Lower leg skin (tissue), 4 donors: Measurements from ENCODE around the gene MCM10. TPM values are rescaled to one million over a fixed set of nuclear protein-coding genes. Genes with fewer than 3 reads are reported as not detected.

Experiments used
- DNase-seq, 2 donors: peaks; one replicate each; pipeline ENCODE4 v3.0.0-alpha.2; 2019; ENCODE audit warnings: low spot score in 2 of 2
- H3K4me3 ChIP-seq: fragments of 200-600 bp; sonication (generic); 2 replicates; pipeline ENCODE4 v1.5.1; 2017; ENCODE audit warnings: mild to moderate bottlenecking, low read depth; ENCODE audit not compliant: poor library complexity, severe bottlenecking
- POLR2A ChIP-seq, 2 donors: fragments of 450-650 bp; IDR thresholded peaks; one replicate each; pipeline ENCODE4 v1.6.1; 2016 to 2017; ENCODE audit warnings: antibody characterized with exemption in 2 of 2, mild to moderate bottlenecking in 1 of 2, moderate library complexity in 1 of 2
- WGBS, 2 donors: methylation state at CpG; one replicate each; pipeline ENCODE4 v1.1.5; 2018; 5-methylcytosine and 5-hydroxymethylcytosine counted together
- intact Hi-C: fragments of 100-400 bp; cut with DNase I; formaldehyde crosslinking; loops from one replicate; pipeline ENCODE4 v1.15.0; 2023; ENCODE audit warnings: low total_unique reads
- total RNA-seq, 4 donors: library from RNA; depleted of rRNA; stranded (reverse); fragments of >200 nt; gene quantifications; one replicate each; pipeline ENCODE4 v1.1.0, GENCODE V29; 2016
- TF ChIP-seq, protein P1 (sequence below), 3 donors: fragments of 450-650 bp; IDR thresholded peaks; one replicate each; pipeline ENCODE4 v1.5.1; 2016; ENCODE audit warnings: antibody characterized with exemption in 3 of 3, mild to moderate bottlenecking in 3 of 3, moderate library complexity in 2 of 3

MCM10 gene
- total RNA-seq, 4 donors from 2014 or later, result 0.08 to 1.5 (median 0.38) TPM

DNA sequence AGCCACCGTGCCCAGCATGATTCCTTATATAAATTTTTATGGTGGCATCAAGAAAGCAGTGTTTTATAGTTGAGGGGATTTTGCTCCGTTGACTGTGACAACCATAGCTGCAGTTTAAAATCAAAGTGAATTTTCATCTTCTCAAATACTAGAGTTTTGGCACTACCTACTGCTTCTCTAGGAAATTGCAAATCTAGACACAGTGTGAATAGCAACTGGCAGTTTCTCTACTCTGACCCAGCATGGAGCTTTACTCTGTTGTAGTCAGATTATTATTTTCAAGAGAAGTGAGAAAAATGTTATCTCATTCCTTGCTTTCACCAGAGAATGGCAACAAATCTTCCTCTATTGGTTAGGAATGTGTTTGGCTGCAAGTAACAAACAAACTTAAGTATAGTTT, 22.9 kb downstream of the MCM10 start:
- no peak overlapping the region for H3K4me3 ChIP-seq
- DNase-seq, result no peak
- WGBS, 2 donors, result 65 to 89% methylated on average over 2 of the region's 2 CpGs
- intact Hi-C loops, result no loop called here
- TF ChIP-seq POLR2A (IDR thresholded peaks at IDR 0.05), result no peak
- TF ChIP-seq, protein P1, sequence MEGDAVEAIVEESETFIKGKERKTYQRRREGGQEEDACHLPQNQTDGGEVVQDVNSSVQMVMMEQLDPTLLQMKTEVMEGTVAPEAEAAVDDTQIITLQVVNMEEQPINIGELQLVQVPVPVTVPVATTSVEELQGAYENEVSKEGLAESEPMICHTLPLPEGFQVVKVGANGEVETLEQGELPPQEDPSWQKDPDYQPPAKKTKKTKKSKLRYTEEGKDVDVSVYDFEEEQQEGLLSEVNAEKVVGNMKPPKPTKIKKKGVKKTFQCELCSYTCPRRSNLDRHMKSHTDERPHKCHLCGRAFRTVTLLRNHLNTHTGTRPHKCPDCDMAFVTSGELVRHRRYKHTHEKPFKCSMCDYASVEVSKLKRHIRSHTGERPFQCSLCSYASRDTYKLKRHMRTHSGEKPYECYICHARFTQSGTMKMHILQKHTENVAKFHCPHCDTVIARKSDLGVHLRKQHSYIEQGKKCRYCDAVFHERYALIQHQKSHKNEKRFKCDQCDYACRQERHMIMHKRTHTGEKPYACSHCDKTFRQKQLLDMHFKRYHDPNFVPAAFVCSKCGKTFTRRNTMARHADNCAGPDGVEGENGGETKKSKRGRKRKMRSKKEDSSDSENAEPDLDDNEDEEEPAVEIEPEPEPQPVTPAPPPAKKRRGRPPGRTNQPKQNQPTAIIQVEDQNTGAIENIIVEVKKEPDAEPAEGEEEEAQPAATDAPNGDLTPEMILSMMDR (IDR thresholded peaks at IDR 0.05), result no peak

GRCh38 chr10:13184730-13185514, 23.6 kb downstream of the MCM10 start:
- DNase-seq, result no peak
- no peak for TF ChIP-seq POLR2A (IDR thresholded peaks at IDR 0.05)
- TF ChIP-seq, protein P1 (IDR thresholded peaks at IDR 0.05), result no peak
- H3K4me3 ChIP-seq, result no peak overlapping the region
- WGBS, 2 donors, result 83 to 84% methylated on average over 5 of the region's 5 CpGs
- intact Hi-C loops, result no loop called here

GRCh38 chr10:13187135-13187534, 25.8 kb downstream of the MCM10 start:
- WGBS, 2 donors, result 97% methylated on average over 3 of the region's 3 CpGs

DNA sequence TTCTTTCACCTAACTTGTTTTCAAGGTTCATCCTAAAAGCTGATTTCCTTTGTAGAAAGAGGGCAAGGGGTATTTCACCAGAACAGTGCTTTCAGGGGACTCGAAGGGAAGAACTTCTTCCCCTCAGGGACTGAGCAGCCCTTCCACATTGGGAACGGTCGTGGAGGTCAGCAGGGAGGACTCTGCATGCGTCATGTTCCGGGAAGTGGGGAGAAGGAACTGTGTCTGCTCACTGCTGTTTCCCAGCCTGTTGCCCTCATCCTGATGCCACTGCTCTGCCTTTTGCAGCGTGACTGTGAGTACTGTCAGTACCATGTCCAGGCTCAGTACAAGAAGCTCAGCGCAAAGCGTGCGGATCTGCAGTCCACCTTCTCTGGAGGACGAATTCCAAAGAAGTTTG, 27.2 kb downstream of the MCM10 start:
- no peak overlapping the region for H3K4me3 ChIP-seq
- no peak for DNase-seq
- intact Hi-C loops, result no loop called here
- TF ChIP-seq, protein P1 (IDR thresholded peaks at IDR 0.05), result no peak
- no peak for TF ChIP-seq POLR2A (IDR thresholded peaks at IDR 0.05)
- 91 to 92% methylated on average over 10 of the region's 10 CpGs for WGBS, 2 donors

More at GRCh38 chr10:13187135-13187534, 25.8 kb downstream of the MCM10 start:
- DNase-seq, result no peak
- no peak for TF ChIP-seq POLR2A (IDR thresholded peaks at IDR 0.05)
- TF ChIP-seq, protein P1 (IDR thresholded peaks at IDR 0.05), result no peak
- intact Hi-C loops, result no loop called here
- H3K4me3 ChIP-seq, result no peak overlapping the region

- intact Hi-C loops, result no loop called here
- WGBS, 2 donors, result 54 to 65% methylated on average over 4 of the region's 4 CpGs
- H3K4me3 ChIP-seq, result no peak overlapping the region
- no peak for DNase-seq
- TF ChIP-seq, protein P1 (IDR thresholded peaks at IDR 0.05), result no peak
- no peak for TF ChIP-seq POLR2A (IDR thresholded peaks at IDR 0.05)
These were observed 28.6 kb downstream of the MCM10 start for GRCh38 chr10:13189961-13190360.
